ENCODE results near the gene FOXK2. TPM values are rescaled to one million over a fixed set of nuclear protein-coding genes. Genes with fewer than 3 reads are reported as not detected.

Gene FOXK2
- total RNA-seq, 1 experiment from 2014 or later = 57.7 TPM

DNA sequence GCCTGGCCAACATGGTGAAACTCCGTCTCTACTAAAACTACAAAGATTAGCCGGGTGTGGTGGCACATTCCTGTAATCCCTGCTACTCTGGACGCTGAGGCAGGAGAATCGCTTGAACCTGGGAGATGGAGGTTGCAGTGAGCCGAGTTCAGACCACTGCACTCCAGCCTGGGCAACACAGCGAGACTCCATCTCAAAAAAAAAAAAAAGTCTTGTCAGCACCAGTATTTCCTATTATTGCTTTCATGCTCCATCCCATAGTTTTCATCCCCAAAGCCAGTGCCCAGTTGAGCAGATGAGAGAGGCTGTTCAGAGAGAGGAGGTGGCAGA is 70.3 kb downstream of the FOXK2 start (continued):
- TF ChIP-seq, protein P1, sequence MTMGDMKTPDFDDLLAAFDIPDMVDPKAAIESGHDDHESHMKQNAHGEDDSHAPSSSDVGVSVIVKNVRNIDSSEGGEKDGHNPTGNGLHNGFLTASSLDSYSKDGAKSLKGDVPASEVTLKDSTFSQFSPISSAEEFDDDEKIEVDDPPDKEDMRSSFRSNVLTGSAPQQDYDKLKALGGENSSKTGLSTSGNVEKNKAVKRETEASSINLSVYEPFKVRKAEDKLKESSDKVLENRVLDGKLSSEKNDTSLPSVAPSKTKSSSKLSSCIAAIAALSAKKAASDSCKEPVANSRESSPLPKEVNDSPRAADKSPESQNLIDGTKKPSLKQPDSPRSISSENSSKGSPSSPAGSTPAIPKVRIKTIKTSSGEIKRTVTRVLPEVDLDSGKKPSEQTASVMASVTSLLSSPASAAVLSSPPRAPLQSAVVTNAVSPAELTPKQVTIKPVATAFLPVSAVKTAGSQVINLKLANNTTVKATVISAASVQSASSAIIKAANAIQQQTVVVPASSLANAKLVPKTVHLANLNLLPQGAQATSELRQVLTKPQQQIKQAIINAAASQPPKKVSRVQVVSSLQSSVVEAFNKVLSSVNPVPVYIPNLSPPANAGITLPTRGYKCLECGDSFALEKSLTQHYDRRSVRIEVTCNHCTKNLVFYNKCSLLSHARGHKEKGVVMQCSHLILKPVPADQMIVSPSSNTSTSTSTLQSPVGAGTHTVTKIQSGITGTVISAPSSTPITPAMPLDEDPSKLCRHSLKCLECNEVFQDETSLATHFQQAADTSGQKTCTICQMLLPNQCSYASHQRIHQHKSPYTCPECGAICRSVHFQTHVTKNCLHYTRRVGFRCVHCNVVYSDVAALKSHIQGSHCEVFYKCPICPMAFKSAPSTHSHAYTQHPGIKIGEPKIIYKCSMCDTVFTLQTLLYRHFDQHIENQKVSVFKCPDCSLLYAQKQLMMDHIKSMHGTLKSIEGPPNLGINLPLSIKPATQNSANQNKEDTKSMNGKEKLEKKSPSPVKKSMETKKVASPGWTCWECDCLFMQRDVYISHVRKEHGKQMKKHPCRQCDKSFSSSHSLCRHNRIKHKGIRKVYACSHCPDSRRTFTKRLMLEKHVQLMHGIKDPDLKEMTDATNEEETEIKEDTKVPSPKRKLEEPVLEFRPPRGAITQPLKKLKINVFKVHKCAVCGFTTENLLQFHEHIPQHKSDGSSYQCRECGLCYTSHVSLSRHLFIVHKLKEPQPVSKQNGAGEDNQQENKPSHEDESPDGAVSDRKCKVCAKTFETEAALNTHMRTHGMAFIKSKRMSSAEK (CRISPR knock-in tag; IDR thresholded peaks at IDR 0.05; ENCODE audit: borderline replicate concordance) = no peak
- TF ChIP-seq MXD4 (CRISPR knock-in tag; IDR thresholded peaks at IDR 0.05; ENCODE audit: borderline replicate concordance) = no peak

DNA sequence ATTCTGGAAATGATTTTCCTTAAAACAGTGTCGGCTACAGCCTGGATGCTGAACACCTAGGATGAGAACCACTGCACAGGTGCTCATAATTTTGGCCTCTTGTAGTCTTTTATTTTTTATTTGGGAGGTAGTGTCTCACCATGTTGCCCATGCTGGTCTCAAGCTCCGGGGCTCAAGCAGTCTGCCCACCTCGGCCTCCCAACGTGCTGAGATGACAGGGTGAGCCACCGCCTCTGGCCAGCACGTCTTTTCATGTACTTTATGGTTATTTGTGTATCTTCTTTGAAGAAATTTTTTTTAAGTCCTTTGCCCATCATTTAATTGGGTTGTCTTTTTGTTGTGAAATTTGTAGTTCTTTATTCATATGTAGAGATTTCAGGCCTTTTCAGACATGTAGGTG is 70.7 kb downstream of the FOXK2 start:
- peaks cover 36% of the 10 kb centered on the region for H3K36me3 Mint-ChIP-seq
- no peaks in the 10 kb centered on the region for H3K9me3 Mint-ChIP-seq
- ChIA-PET CTCF (no interaction called here), POLR2A (no interaction called here)
- H3K4me1 Mint-ChIP-seq = peaks cover 10% of the 10 kb centered on the region
- TF ChIP-seq JAZF1 (CRISPR knock-in tag; IDR thresholded peaks at IDR 0.05) (no peak), PRRX2 (CRISPR knock-in tag; IDR thresholded peaks at IDR 0.05) (no peak), JUN (CRISPR knock-in tag; IDR thresholded peaks at IDR 0.05) (no peak), ZBTB21 (CRISPR knock-in tag; IDR thresholded peaks at IDR 0.05; ENCODE audit: borderline replicate concordance) (no peak), ZNF121 (CRISPR knock-in tag; IDR thresholded peaks at IDR 0.05) (no peak), NFE2L1 (CRISPR knock-in tag; IDR thresholded peaks at IDR 0.05) (no peak), NR1H2 (CRISPR knock-in tag; IDR thresholded peaks at IDR 0.05) (no peak), CREM (CRISPR knock-in tag; IDR thresholded peaks at IDR 0.05) (no peak), FOXP1 (CRISPR knock-in tag; IDR thresholded peaks at IDR 0.05; ENCODE audit: borderline replicate concordance) (no peak)
- TF ChIP-seq, protein P2, sequence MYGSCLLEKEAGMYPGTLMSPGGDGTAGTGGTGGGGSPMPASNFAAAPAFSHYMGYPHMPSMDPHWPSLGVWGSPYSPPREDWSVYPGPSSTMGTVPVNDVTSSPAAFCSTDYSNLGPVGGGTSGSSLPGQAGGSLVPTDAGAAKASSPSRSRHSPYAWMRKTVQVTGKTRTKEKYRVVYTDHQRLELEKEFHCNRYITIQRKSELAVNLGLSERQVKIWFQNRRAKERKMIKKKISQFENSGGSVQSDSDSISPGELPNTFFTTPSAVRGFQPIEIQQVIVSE (CRISPR knock-in tag; IDR thresholded peaks at IDR 0.05; ENCODE audit: borderline replicate concordance) = no peak
- TF ChIP-seq, protein P1 (CRISPR knock-in tag; IDR thresholded peaks at IDR 0.05; ENCODE audit: borderline replicate concordance) = no peak
- TF ChIP-seq, protein P3, sequence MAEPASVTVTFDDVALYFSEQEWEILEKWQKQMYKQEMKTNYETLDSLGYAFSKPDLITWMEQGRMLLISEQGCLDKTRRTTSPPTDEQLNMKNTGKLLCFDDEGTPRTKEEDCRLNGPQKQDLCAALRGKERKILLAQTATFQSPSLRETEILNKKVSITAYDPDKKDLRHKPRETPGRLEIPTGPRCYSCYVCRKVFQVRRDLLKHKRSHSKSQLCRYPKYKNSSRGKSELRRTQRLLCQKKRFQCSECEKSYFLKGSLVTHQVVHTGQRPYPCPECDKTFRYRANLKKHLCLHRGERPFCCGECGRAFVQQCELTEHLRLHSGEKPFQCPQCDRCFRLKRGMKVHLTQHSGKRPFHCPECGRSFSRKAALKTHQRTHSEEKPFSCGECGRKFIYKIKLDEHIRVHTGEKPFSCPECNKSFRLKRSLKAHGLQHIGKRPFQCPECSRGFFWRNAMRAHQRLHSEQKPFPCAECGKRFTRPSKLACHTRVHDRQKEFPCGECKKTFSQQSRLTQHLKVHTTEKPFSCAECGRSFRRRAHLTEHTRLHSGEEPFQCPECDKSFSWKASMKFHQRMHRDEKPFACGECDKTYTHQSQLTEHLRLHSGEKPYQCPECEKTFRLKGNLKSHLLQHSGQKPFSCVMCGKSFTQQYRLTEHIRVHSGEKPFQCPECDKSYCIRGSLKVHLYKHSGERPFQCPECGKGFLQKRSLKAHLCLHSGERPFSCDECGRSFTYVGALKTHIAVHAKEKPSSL (CRISPR knock-in tag; conservative IDR thresholded peaks at IDR 0.05) = no peak
- TF ChIP-seq, protein P4, sequence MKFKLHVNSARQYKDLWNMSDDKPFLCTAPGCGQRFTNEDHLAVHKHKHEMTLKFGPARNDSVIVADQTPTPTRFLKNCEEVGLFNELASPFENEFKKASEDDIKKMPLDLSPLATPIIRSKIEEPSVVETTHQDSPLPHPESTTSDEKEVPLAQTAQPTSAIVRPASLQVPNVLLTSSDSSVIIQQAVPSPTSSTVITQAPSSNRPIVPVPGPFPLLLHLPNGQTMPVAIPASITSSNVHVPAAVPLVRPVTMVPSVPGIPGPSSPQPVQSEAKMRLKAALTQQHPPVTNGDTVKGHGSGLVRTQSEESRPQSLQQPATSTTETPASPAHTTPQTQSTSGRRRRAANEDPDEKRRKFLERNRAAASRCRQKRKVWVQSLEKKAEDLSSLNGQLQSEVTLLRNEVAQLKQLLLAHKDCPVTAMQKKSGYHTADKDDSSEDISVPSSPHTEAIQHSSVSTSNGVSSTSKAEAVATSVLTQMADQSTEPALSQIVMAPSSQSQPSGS (CRISPR knock-in tag; IDR thresholded peaks at IDR 0.05; ENCODE audit: borderline replicate concordance, low read depth) = no peak
- TF ChIP-seq, protein P5, sequence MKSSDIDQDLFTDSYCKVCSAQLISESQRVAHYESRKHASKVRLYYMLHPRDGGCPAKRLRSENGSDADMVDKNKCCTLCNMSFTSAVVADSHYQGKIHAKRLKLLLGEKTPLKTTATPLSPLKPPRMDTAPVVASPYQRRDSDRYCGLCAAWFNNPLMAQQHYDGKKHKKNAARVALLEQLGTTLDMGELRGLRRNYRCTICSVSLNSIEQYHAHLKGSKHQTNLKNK (CRISPR knock-in tag; IDR thresholded peaks at IDR 0.05) = no peak
- H3K27ac Mint-ChIP-seq = no peak overlapping the region; the same call in 1 of the 2 replicates
- no peak for ATAC-seq
- no peaks in the 10 kb centered on the region for H3K27me3 Mint-ChIP-seq (ENCODE audit: low read depth)
- no peak for DNase-seq (ENCODE audit: low spot score)
- H3K4me3 Mint-ChIP-seq = no peak overlapping the region

All from WTC11 (cell line).